AG04449 (cell line): ENCODE measurements around the gene CACNA1B.
"Not testable (repeated sequence)": the region's sequence is repeated elsewhere in the genome, so short reads cannot be mapped to it uniquely, and the experiment has no call there.

Experiments used
- CTCF ChIA-PET: fragments of 350-600 bp; formaldehyde crosslinking; extraction: SDS; loops from one replicate; lab custom pipeline; 2021; ENCODE audit warnings: antibody characterized with exemption; lab: Yijun Ruan, JAX
- POLR2A ChIA-PET: fragments of 400-600, 350-600 bp; formaldehyde crosslinking; extraction: SDS; loops from one replicate; lab custom pipeline; 2020; ENCODE audit warnings: antibody characterized with exemption, inconsistent platforms; lab: Yijun Ruan, JAX
- DNase-seq: peaks from one replicate; pipeline ENCODE4 v3.0.0-alpha.2; 2010; ENCODE audit warnings: low read depth, low spot score
- H3K4me3 ChIP-seq: 2 replicates; pipeline ENCODE4 v1.5.1; 2011; ENCODE audit warnings: low read depth, mild to moderate bottlenecking, control low read depth, low read length
- CTCF ChIP-seq: IDR thresholded peaks from one replicate; pipeline ENCODE4 v1.5.1; 2011; ENCODE audit warnings: mild to moderate bottlenecking, moderate library complexity, low read length, control low read depth, inconsistent platforms; ENCODE audit not compliant: insufficient read depth; ENCODE audit errors: missing control alignments

CACNA1B gene

DNA sequence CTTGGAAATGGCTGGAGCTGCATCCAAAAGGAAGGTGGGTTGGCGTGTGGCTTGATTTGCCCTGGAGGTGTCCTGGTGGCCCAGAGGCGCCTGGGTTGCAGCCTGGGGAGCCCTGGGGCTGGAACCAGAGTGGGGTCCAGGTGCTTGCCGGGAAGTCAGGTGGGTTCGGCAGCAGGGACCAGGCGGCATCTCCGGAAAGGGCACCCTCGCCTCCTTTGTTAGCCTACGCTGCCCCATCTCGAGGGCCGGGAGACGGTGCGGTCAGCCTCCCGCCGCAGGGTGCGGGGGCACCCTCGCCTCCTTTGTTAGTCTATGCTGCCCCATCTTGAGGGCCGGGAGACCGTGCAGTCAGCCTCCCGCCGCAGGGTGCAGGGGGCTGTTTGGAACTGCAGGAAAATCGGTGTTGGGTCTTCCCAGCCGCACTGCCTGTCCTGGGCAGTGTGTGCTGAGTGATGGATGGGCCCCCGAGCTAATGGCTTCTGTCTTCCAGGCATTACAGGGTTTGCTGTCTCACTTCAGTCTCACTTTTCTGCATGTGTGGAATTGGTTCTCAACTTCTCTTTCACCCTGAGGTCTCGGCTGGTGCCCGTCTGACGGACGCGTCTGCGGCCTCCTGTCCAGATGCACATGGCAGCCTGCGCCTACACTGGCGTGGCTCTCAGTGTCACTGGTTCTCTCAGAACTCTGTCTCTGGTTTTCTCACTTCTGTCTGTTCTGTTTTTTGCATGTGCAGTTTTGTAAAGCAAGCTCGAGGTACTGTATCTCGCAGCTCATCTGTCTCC lies 139.0 kb downstream of the CACNA1B start:
- ChIA-PET POLR2A (no interaction called here), CTCF (no interaction called here)
- no peak for DNase-seq
- H3K4me3 ChIP-seq, result no peak overlapping the region
- no peak for TF ChIP-seq CTCF

DNA sequence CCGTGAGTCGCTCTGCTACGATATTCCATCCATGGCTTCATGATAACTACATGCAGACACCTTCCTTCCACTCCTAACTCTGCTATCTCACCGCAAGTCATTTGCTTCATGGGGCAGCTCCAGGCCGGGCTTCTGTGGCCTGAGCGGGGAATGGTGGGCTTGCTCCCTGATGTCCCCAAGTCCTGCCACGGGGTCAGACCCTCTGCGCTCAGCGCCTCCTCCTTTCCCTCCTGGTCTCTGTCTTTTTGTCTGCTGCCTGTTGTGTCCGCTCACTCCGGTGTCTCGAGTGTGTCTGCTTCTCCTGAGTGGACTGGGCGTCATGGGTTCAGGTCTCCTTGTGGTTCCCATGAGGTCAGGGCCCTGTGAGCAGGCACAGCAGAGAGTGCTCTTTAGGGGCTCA lies 139.6 kb downstream of the CACNA1B start:
- H3K4me3 ChIP-seq, result no peak overlapping the region
- no peak for DNase-seq
- TF ChIP-seq CTCF, result no peak
- CTCF ChIA-PET, result no interaction called here
- POLR2A ChIA-PET, result no interaction called here

GRCh38 chr9:138019514-138019913 lies 141.9 kb downstream of the CACNA1B start:
- CTCF ChIA-PET, POLR2A ChIA-PET, DNase-seq, H3K4me3 ChIP-seq: not testable (repeated sequence)

GRCh38 chr9:138020120-138020794 lies 142.7 kb downstream of the CACNA1B start:
- POLR2A ChIA-PET, result no interaction called here
- no peak for TF ChIP-seq CTCF

GRCh38 chr9:138020795-138021182 lies 143.2 kb downstream of the CACNA1B start:
- TF ChIP-seq CTCF, result no peak
- POLR2A ChIA-PET, result no interaction called here
- DNase-seq, result no peak
- CTCF ChIA-PET, result no interaction called here
- no peak overlapping the region for H3K4me3 ChIP-seq

More at GRCh38 chr9:138020120-138020794, 142.7 kb downstream of the CACNA1B start:
- CTCF ChIA-PET, result no interaction called here
- no peak overlapping the region for H3K4me3 ChIP-seq
- DNase-seq, result no peak

- POLR2A ChIA-PET, result no interaction called here
- CTCF ChIA-PET, result no interaction called here
Measured at GRCh38 chr9:138021251-138022056, 143.9 kb downstream of the CACNA1B start.

More at GRCh38 chr9:138021251-138022056, 143.9 kb downstream of the CACNA1B start:
- H3K4me3 ChIP-seq, result no peak overlapping the region
- TF ChIP-seq CTCF, result no peak
- DNase-seq, result no peak
